OCI-LY3 (cell line): ENCODE measurements around the gene STK32B.

Source experiments
- H2AFZ ChIP-seq: fragments of 200-600, 300-600 bp; shearing (Covaris generic); 2 replicates; pipeline ENCODE4 v1.6.0; 2014; ENCODE audit warnings: antibody characterized with exemption, low read depth, low read length
- H3K27ac ChIP-seq: fragments of 200-600, 300-600 bp; sonication (generic); 2 replicates; pipeline ENCODE4 v1.5.1; 2014; ENCODE audit warnings: mild to moderate bottlenecking, low read length, moderate library complexity, mixed read lengths
- H3K27me3 ChIP-seq: fragments of 200-600, 300-600 bp; sonication (generic); 2 replicates; pipeline ENCODE4 v1.6.1; 2014; ENCODE audit warnings: low read depth, low read length, mixed read lengths
- H3K36me3 ChIP-seq: fragments of 200-600, 300-600 bp; sonication (generic); replicated peaks from 2 replicates; pipeline ENCODE3; 2014; ENCODE audit warnings: low read depth, low read length, mixed read lengths
- H3K4me1 ChIP-seq: fragments of 300-600, 200-600 bp; sonication (generic); 2 replicates; pipeline ENCODE4 v1.6.1; 2014; ENCODE audit warnings: low read length, mixed read lengths
- H3K4me2 ChIP-seq: fragments of 200-600, 300-600 bp; sonication (generic); 2 replicates; pipeline ENCODE4 v1.6.1; 2014; ENCODE audit warnings: low read length, mixed read lengths
- H3K4me3 ChIP-seq: fragments of 300-600, 200-600 bp; sonication (generic); 2 replicates; pipeline ENCODE4 v1.5.1; 2014; ENCODE audit warnings: antibody characterized with exemption, mild to moderate bottlenecking, low read length, moderate library complexity
- H3K79me2 ChIP-seq: fragments of 300-600, 200-600 bp; shearing (Covaris generic); 2 replicates; pipeline ENCODE4 v1.6.1; 2014; ENCODE audit warnings: mild to moderate bottlenecking, low read length, mixed read lengths
- H3K9ac ChIP-seq: fragments of 300-600, 200-600 bp; shearing (Covaris generic); 2 replicates; pipeline ENCODE4 v1.6.0; 2014; ENCODE audit warnings: mild to moderate bottlenecking, low read length, moderate library complexity
- H3K9me3 ChIP-seq: fragments of 200-600, 300-600 bp; shearing (Covaris generic); 2 replicates; pipeline ENCODE4 v1.6.1; 2014; ENCODE audit warnings: low read length, mixed read lengths; ENCODE audit not compliant: insufficient read depth
- H4K20me1 ChIP-seq: fragments of 200-600, 300-600 bp; sonication (generic); 2 replicates; pipeline ENCODE4 v1.6.1; 2016; ENCODE audit warnings: low read length, mixed read lengths; ENCODE audit not compliant: insufficient read depth
- EZH2phosphoT487 ChIP-seq: fragments of 200-600 bp; shearing (Covaris generic); IDR thresholded peaks from 2 replicates; pipeline ENCODE4 v1.6.1; 2018; ENCODE audit warnings: antibody characterized with exemption, mixed run types, low read depth
- TF ChIP-seq, protein P1 (sequence below): fragments of 200-600, 300-600 bp; sonication (generic); IDR thresholded peaks from 2 replicates; pipeline ENCODE4 v1.5.1; 2014; ENCODE audit warnings: antibody characterized with exemption, low read length, low read depth

The STK32B gene

DNA sequence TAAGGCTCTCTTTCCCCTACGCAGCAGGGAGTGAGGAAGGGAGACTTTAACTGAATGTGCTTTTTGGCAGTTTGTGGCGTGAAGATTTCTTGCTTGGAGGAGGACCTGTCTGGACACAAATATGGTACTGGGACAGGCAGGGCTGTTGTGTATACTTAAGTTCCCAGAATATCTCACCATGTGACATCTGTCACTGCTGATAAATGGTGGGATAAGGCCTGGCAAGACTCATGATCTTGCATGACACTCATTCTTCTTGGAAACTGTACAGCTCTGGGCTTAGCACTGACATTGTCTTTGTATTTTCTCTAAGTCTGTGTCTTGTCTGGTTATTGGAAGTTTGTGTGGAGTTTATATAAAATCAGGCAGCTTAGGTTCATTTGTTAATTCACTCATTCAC, 93.1 kb downstream of the STK32B start:
- H4K20me1 ChIP-seq, result no peaks in the 10 kb centered on the region
- H3K36me3 ChIP-seq, result no peaks in the 10 kb centered on the region
- no peak overlapping the region for H3K4me3 ChIP-seq
- TF ChIP-seq, protein P1, sequence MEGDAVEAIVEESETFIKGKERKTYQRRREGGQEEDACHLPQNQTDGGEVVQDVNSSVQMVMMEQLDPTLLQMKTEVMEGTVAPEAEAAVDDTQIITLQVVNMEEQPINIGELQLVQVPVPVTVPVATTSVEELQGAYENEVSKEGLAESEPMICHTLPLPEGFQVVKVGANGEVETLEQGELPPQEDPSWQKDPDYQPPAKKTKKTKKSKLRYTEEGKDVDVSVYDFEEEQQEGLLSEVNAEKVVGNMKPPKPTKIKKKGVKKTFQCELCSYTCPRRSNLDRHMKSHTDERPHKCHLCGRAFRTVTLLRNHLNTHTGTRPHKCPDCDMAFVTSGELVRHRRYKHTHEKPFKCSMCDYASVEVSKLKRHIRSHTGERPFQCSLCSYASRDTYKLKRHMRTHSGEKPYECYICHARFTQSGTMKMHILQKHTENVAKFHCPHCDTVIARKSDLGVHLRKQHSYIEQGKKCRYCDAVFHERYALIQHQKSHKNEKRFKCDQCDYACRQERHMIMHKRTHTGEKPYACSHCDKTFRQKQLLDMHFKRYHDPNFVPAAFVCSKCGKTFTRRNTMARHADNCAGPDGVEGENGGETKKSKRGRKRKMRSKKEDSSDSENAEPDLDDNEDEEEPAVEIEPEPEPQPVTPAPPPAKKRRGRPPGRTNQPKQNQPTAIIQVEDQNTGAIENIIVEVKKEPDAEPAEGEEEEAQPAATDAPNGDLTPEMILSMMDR, result no peak
- no peak for TF ChIP-seq EZH2phosphoT487
- no peak overlapping the region for H3K9ac ChIP-seq
- no peak overlapping the region for H3K4me2 ChIP-seq
- no peaks in the 10 kb centered on the region for H3K79me2 ChIP-seq
- H3K4me1 ChIP-seq, result no peaks in the 10 kb centered on the region
- no peak overlapping the region for H3K27ac ChIP-seq
- no peak overlapping the region for H2AFZ ChIP-seq
- no peaks in the 10 kb centered on the region for H3K9me3 ChIP-seq
- H3K27me3 ChIP-seq, result peaks cover 13% of the 10 kb centered on the region

DNA sequence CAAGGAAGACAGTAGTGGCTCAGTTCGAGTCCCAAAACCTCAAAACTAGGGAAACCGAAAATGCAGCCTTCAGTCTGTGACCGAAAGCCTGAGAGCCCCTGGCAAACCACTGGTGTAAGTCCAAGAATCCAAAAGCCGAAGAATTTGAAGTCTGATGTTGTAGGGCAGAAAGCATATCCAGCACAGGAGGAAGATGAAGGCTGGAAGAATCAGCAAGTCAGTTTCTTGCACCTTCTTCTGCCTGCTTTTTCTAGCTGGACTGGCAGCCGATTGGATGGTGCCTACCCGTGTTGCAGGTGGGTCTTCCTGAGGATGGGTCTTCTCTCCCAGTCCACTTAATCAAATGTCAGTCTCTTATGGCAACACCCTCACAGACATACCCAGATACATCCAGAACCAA, 95.0 kb downstream of the STK32B start:
- Histone ChIP-seq H3K4me2 (no peak overlapping the region), H3K79me2 (no peaks in the 10 kb centered on the region), H3K9me3 (no peaks in the 10 kb centered on the region), H4K20me1 (no peaks in the 10 kb centered on the region), H3K4me3 (no peak overlapping the region), H2AFZ (no peak overlapping the region), H3K9ac (no peak overlapping the region), H3K4me1 (no peaks in the 10 kb centered on the region), H3K27ac (no peak overlapping the region), H3K36me3 (no peaks in the 10 kb centered on the region), H3K27me3 (peaks cover 12% of the 10 kb centered on the region; the same call in 1 of the 2 replicates)
- TF ChIP-seq, protein P1, result no peak
- no peak for TF ChIP-seq EZH2phosphoT487

- Histone ChIP-seq H3K9ac (no peak overlapping the region), H3K4me2 (no peak overlapping the region), H3K27me3 (peaks cover 10% of the 10 kb centered on the region; the same call in 1 of the 2 replicates), H3K79me2 (no peaks in the 10 kb centered on the region), H3K36me3 (no peaks in the 10 kb centered on the region), H3K27ac (no peak overlapping the region), H4K20me1 (no peaks in the 10 kb centered on the region), H3K4me1 (no peaks in the 10 kb centered on the region), H3K9me3 (no peaks in the 10 kb centered on the region), H2AFZ (no peak overlapping the region), H3K4me3 (no peak overlapping the region)
- TF ChIP-seq, protein P1, result no peak
- no peak for TF ChIP-seq EZH2phosphoT487
Observed at GRCh38 chr4:5152521-5152920, 101.2 kb downstream of the STK32B start.

- no peak overlapping the region for H3K4me2 ChIP-seq
Observed at GRCh38 chr4:5156682-5157081, 105.4 kb downstream of the STK32B start.

More at GRCh38 chr4:5156682-5157081, 105.4 kb downstream of the STK32B start:
- Histone ChIP-seq H3K9ac (no peak overlapping the region), H3K27me3 (peaks cover 2% of the 10 kb centered on the region; the same call in 1 of the 2 replicates), H3K4me1 (no peaks in the 10 kb centered on the region), H3K79me2 (no peaks in the 10 kb centered on the region), H3K4me3 (no peak overlapping the region), H3K9me3 (no peaks in the 10 kb centered on the region), H2AFZ (no peak overlapping the region), H4K20me1 (no peaks in the 10 kb centered on the region), H3K36me3 (no peaks in the 10 kb centered on the region), H3K27ac (no peak overlapping the region)
- TF ChIP-seq EZH2phosphoT487, result no peak
- TF ChIP-seq, protein P1, result no peak
